Measurements from ENCODE around the gene TMEM145.

The TMEM145 gene

GRCh38 chr19:42282819-42283187, 30.3 kb upstream of the TMEM145 start:
- no peak for TF ChIP-seq TAF1 (IDR thresholded peaks at IDR 0.05; ENCODE audit: borderline replicate concordance, insufficient read depth, low read length)
- TF ChIP-seq REST (IDR thresholded peaks at IDR 0.05; ENCODE audit: insufficient read depth in 1 of 2, low read depth in 2 of 2, low read length in 2 of 2) = no peak

- TF ChIP-seq FOXP2 (optimal IDR thresholded peaks at IDR 0.05; ENCODE audit: borderline replicate concordance, extremely low read depth, extremely low read length, insufficient read depth) = no peak
- no peak for TF ChIP-seq REST (IDR thresholded peaks at IDR 0.05; ENCODE audit: insufficient read depth in 1 of 2, low read depth in 2 of 2, low read length in 2 of 2)
- TF ChIP-seq TAF1 (IDR thresholded peaks at IDR 0.05; ENCODE audit: borderline replicate concordance, insufficient read depth, low read length) = no peak
- TF ChIP-seq POLR2AphosphoS5 (IDR thresholded peaks at IDR 0.05; ENCODE audit: low read depth, low read length) = peak; percentile 53
- TF ChIP-seq SIN3A (IDR thresholded peaks at IDR 0.05; ENCODE audit: borderline replicate concordance, insufficient read depth, low read length) = peak; percentile 63; the same call in 1 of the 2 replicates
These were observed 29.7 kb upstream of the TMEM145 start for GRCh38 chr19:42283188-42284065.

- TF ChIP-seq POLR2AphosphoS5 (IDR thresholded peaks at IDR 0.05; ENCODE audit: low read depth, low read length) = no peak
- TF ChIP-seq SIN3A (IDR thresholded peaks at IDR 0.05; ENCODE audit: borderline replicate concordance, insufficient read depth, low read length) = no peak
- TF ChIP-seq REST (IDR thresholded peaks at IDR 0.05; ENCODE audit: insufficient read depth in 1 of 2, low read depth in 2 of 2, low read length in 2 of 2) = no peak
- no peak; the same call in 1 of the 2 replicates for TF ChIP-seq TAF1 (IDR thresholded peaks at IDR 0.05; ENCODE audit: borderline replicate concordance, insufficient read depth, low read length)
- no peak for TF ChIP-seq FOXP2 (optimal IDR thresholded peaks at IDR 0.05; ENCODE audit: borderline replicate concordance, extremely low read depth, extremely low read length, insufficient read depth)
These were observed 29.0 kb upstream of the TMEM145 start for GRCh38 chr19:42284066-42284501.

- TF ChIP-seq SIN3A (IDR thresholded peaks at IDR 0.05; ENCODE audit: borderline replicate concordance, insufficient read depth, low read length) (0 out of 2 replicates have a peak, but pooled peaks have one; percentile 46), POLR2AphosphoS5 (IDR thresholded peaks at IDR 0.05; ENCODE audit: low read depth, low read length) (no peak), REST (IDR thresholded peaks at IDR 0.05; ENCODE audit: insufficient read depth in 1 of 2, low read depth in 2 of 2, low read length in 2 of 2) (no peak), FOXP2 (optimal IDR thresholded peaks at IDR 0.05; ENCODE audit: borderline replicate concordance, extremely low read depth, extremely low read length, insufficient read depth) (no peak)
These were observed 28.3 kb upstream of the TMEM145 start for GRCh38 chr19:42284591-42285341.
